Lung (tissue), 12 donors: ENCODE data around the gene ZNF563. TPM values are rescaled to one million over a fixed set of nuclear protein-coding genes. Genes with fewer than 3 reads are reported as not detected.

Experiments
- ATAC-seq: fragments of 200-7000 bp; cut with Tn5 transposase; one replicate; pipeline ENCODE4 v1.9.1; 2020; ENCODE audit warnings: moderate number of reproducible peaks; ENCODE audit not compliant: insufficient read depth, low FRiP score
- DNase-seq, 3 donors: peaks; one replicate each; pipeline ENCODE4 v3.0.0-alpha.2; 2013 to 2017
- H3K27ac ChIP-seq, 2 donors: one replicate each; pipeline ENCODE4 v1.5.1; 2013; ENCODE audit warnings: mild to moderate bottlenecking in 2 of 2, moderate library complexity in 2 of 2, control low read depth in 1 of 2, inconsistent platforms in 1 of 2, low read depth in 1 of 2, low read length in 1 of 2
- H3K27me3 ChIP-seq, 3 donors: one replicate each; pipeline ENCODE4 v1.5.1; 2013; ENCODE audit warnings: low read length in 2 of 3; ENCODE audit not compliant: control insufficient read depth in 3 of 3, insufficient read depth in 3 of 3
- H3K36me3 ChIP-seq, 4 donors: one replicate each; pipeline ENCODE4 v1.5.1; 2013; ENCODE audit warnings: low read length in 4 of 4, mild to moderate bottlenecking in 1 of 4, moderate library complexity in 1 of 4; ENCODE audit not compliant: control insufficient read depth in 4 of 4, insufficient read depth in 4 of 4
- H3K4me1 ChIP-seq, 5 donors: one replicate each; pipeline ENCODE4 v1.5.1; 2013; ENCODE audit warnings: low read length in 5 of 5, mild to moderate bottlenecking in 2 of 5, moderate library complexity in 1 of 5; ENCODE audit not compliant: control insufficient read depth in 5 of 5, insufficient read depth in 5 of 5
- H3K4me3 ChIP-seq: one replicate; pipeline ENCODE4 v1.5.1; 2013; ENCODE audit warnings: mild to moderate bottlenecking, control low read depth, moderate library complexity
- H3K9ac ChIP-seq, 2 donors: one replicate each; pipeline ENCODE4 v1.5.1; 2013; ENCODE audit warnings: low read length in 2 of 2, control low read depth in 1 of 2; ENCODE audit not compliant: insufficient read depth in 1 of 2
- H3K9me3 ChIP-seq, 4 donors: one replicate each; pipeline ENCODE4 v1.5.1; 2013; ENCODE audit warnings: low read length in 3 of 4, mild to moderate bottlenecking in 1 of 4, moderate library complexity in 1 of 4; ENCODE audit not compliant: control insufficient read depth in 4 of 4, insufficient read depth in 3 of 4
- CTCF ChIP-seq: IDR thresholded peaks from 2 replicates; pipeline ENCODE4 v1.5.1; 2012; ENCODE audit warnings: mild to moderate bottlenecking; ENCODE audit errors: control extremely low read depth, extremely low read depth
- WGBS, 2 donors: extraction: QIAGEN DNeasy Blood & Tissue Kit; methylation state at CpG; one replicate each; pipeline ENCODE4 v1.1.7; 2013; 5-methylcytosine and 5-hydroxymethylcytosine counted together
- polyA plus RNA-seq, 2 donors: library from polyadenylated mRNA; stranded (reverse); fragments of 200-250 nt; gene quantifications; one replicate each; pipeline ENCODE4 v1.2.1, GENCODE V29; 2013
- total RNA-seq, 2 donors: library from RNA; depleted of rRNA in 1 of 2; stranded (reverse); fragments of >200 nt in 1 of 2; gene quantifications; one replicate each; pipeline ENCODE4 v1.2.1, GENCODE V29; 2014 to 2021
- donor health status: control.
- donor health status: control.
- donor health status: Bipolar disorder and iron deficiency.
- donor health status: healthy.
- donor health status: DM: yes; HTN: yes; CAD: no.

Gene ZNF563
- total and polyA plus RNA-seq, 4 donors, result 1.6 to 4.9 (median 2.5) TPM

DNA sequence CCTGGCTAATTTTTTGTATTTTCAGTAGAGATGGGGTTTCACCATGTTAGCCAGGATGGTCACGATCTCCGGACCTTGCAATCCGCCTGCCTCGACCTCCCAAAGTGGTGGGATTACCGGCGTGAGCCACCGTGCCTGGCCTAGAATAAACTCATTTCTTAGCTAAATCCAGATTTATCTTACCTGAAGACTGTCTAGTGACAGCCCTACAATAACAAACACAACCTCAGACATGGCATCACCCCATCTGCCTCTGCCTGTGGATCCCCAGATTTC, 43.7 kb downstream of the ZNF563 start:
- Histone ChIP-seq H3K36me3 (peaks cover 0 to 5% (median 2%) of the 10 kb centered on the region in 4 donors), H3K9ac (no peak overlapping the region), H3K27me3 (no peaks in the 10 kb centered on the region), H3K27ac (no peak overlapping the region), H3K4me1 (peaks cover 0 to 9% (median 3%) of the 10 kb centered on the region in 5 donors), H3K4me3 (no peak overlapping the region), H3K9me3 (peaks cover 0 to 2% (median 0%) of the 10 kb centered on the region in 4 donors)
- WGBS, 2 donors, result 96 to 99% methylated on average over 7 of the region's 7 CpGs
- TF ChIP-seq CTCF, result no peak
- ATAC-seq (no peak), DNase-seq (no peak)

GRCh38 chr19:12287958-12288500, 45.4 kb downstream of the ZNF563 start:
- Histone ChIP-seq H3K36me3 (peaks cover 0 to 11% (median 2%) of the 10 kb centered on the region in 4 donors), H3K27me3 (no peaks in the 10 kb centered on the region), H3K4me3 (no peak overlapping the region), H3K4me1 (peaks cover 0 to 6% (median under 1%) of the 10 kb centered on the region in 5 donors), H3K27ac (no peak overlapping the region), H3K9ac (no peak overlapping the region), H3K9me3 (peaks cover 0 to 8% (median 1%) of the 10 kb centered on the region in 4 donors)
- 77 to 90% methylated on average over 1 of the region's 1 CpG for WGBS, 2 donors
- ATAC-seq (no peak), DNase-seq (no peak)
- no peak for TF ChIP-seq CTCF

- Histone ChIP-seq H3K4me1 (peaks cover 0 to 2% (median 0%) of the 10 kb centered on the region in 5 donors), H3K9me3 (peaks cover 0 to 8% (median 2%) of the 10 kb centered on the region in 4 donors), H3K36me3 (peaks cover 0 to 8% (median 0%) of the 10 kb centered on the region in 4 donors), H3K27me3 (no peaks in the 10 kb centered on the region), H3K9ac (no peak overlapping the region), H3K27ac (no peak overlapping the region), H3K4me3 (no peak overlapping the region)
- 98% methylated on average over 18 of the region's 18 CpGs for WGBS, 2 donors
- no peak for TF ChIP-seq CTCF
- no peak for ATAC-seq
- no peak for DNase-seq
These were observed 48.8 kb downstream of the ZNF563 start for GRCh38 chr19:12284631-12285030.

GRCh38 chr19:12284226-12284625, 49.2 kb downstream of the ZNF563 start:
- TF ChIP-seq CTCF, result no peak
- peaks cover 0 to 2% (median 0%) of the 10 kb centered on the region in 5 donors for H3K4me1 ChIP-seq
- DNase-seq (no peak), ATAC-seq (no peak)
- H3K9ac ChIP-seq, result no peak overlapping the region
- peaks cover 0 to 8% (median 0%) of the 10 kb centered on the region in 4 donors for H3K36me3 ChIP-seq
- H3K27ac ChIP-seq, result no peak overlapping the region
- no peak overlapping the region for H3K4me3 ChIP-seq
- no peaks in the 10 kb centered on the region for H3K27me3 ChIP-seq
- H3K9me3 ChIP-seq, result peaks cover 0 to 8% (median 2%) of the 10 kb centered on the region in 4 donors
- 98 to 99% methylated on average over 14 of the region's 14 CpGs for WGBS, 2 donors
